Stimulated activated CD4-positive, alpha-beta T cell treated with anti-CD3 and anti-CD28 coated beads, Interleukin-2, amount 100 ng/mL, for 48 hours (primary cell): Measurements from ENCODE around the gene NRXN3.

ENCODE experiments used
- DNase-seq, 2 donors: peaks; one replicate each; pipeline ENCODE4 v3.0.0-alpha.2; 2020

NRXN3 gene

GRCh38 chr14:79516009-79516408 is 1345.8 kb downstream of the NRXN3 start:
- DNase-seq, result no peak

GRCh38 chr14:79525416-79525815 is 1355.2 kb downstream of the NRXN3 start:
- no peak for DNase-seq

- no peak for DNase-seq
Observed at GRCh38 chr14:79528828-79529416, 1358.7 kb downstream of the NRXN3 start.

- DNase-seq, result no peak
Observed at GRCh38 chr14:79530555-79530954, 1360.4 kb downstream of the NRXN3 start.

- DNase-seq, result no peak
Observed at GRCh38 chr14:79534703-79535353, 1364.7 kb downstream of the NRXN3 start.

GRCh38 chr14:79540394-79540793 is 1370.2 kb downstream of the NRXN3 start:
- DNase-seq, result no peak

- no peak for DNase-seq
Observed at GRCh38 chr14:79542121-79542520, 1371.9 kb downstream of the NRXN3 start.

GRCh38 chr14:79543348-79543747 is 1373.2 kb downstream of the NRXN3 start:
- DNase-seq, result no peak

GRCh38 chr14:79543967-79544697 is 1374.0 kb downstream of the NRXN3 start:
- no peak for DNase-seq

- no peak for DNase-seq
Observed at GRCh38 chr14:79544698-79545070, 1374.5 kb downstream of the NRXN3 start.

- DNase-seq, result no peak
Observed at GRCh38 chr14:79548836-79549235, 1378.7 kb downstream of the NRXN3 start.

GRCh38 chr14:79549515-79549914 is 1379.3 kb downstream of the NRXN3 start:
- no peak for DNase-seq

GRCh38 chr14:79551523-79551922 is 1381.3 kb downstream of the NRXN3 start:
- no peak for DNase-seq

- no peak for DNase-seq
Observed at GRCh38 chr14:79552778-79553177, 1382.6 kb downstream of the NRXN3 start.

GRCh38 chr14:79554816-79555215 is 1384.6 kb downstream of the NRXN3 start:
- no peak for DNase-seq

- no peak for DNase-seq
Observed at GRCh38 chr14:79555429-79555828, 1385.3 kb downstream of the NRXN3 start.

- DNase-seq, result no peak
Observed at GRCh38 chr14:79557309-79557708, 1387.1 kb downstream of the NRXN3 start.

GRCh38 chr14:79562185-79562584 is 1392.0 kb downstream of the NRXN3 start:
- no peak for DNase-seq

GRCh38 chr14:79564371-79564770 is 1394.2 kb downstream of the NRXN3 start:
- DNase-seq, result no peak

- no peak for DNase-seq
Observed at GRCh38 chr14:79567306-79567705, 1397.1 kb downstream of the NRXN3 start.

- no peak for DNase-seq
Observed at GRCh38 chr14:79568594-79568993, 1398.4 kb downstream of the NRXN3 start.

- DNase-seq, result no peak
Observed at GRCh38 chr14:79569072-79569471, 1398.9 kb downstream of the NRXN3 start.

- no peak for DNase-seq
Observed at GRCh38 chr14:79570648-79571047, 1400.5 kb downstream of the NRXN3 start.

- no peak for DNase-seq
Observed at GRCh38 chr14:79571366-79571765, 1401.2 kb downstream of the NRXN3 start.
